OCI-LY3 (cell line): ENCODE results near the gene PTCD1.
"Not testable (repeated sequence)": the region's sequence is repeated elsewhere in the genome, so short reads cannot be mapped to it uniquely, and the experiment has no call there.

Experiments used
- EZH2phosphoT487 ChIP-seq: fragments of 200-600 bp; shearing (Covaris generic); IDR thresholded peaks from 2 replicates; pipeline ENCODE4 v1.6.1; 2018; ENCODE audit warnings: antibody characterized with exemption, mixed run types, low read depth
- TF ChIP-seq, protein P1 (sequence below): fragments of 200-600, 300-600 bp; sonication (generic); IDR thresholded peaks from 2 replicates; pipeline ENCODE4 v1.5.1; 2014; ENCODE audit warnings: antibody characterized with exemption, low read length, low read depth

DNA sequence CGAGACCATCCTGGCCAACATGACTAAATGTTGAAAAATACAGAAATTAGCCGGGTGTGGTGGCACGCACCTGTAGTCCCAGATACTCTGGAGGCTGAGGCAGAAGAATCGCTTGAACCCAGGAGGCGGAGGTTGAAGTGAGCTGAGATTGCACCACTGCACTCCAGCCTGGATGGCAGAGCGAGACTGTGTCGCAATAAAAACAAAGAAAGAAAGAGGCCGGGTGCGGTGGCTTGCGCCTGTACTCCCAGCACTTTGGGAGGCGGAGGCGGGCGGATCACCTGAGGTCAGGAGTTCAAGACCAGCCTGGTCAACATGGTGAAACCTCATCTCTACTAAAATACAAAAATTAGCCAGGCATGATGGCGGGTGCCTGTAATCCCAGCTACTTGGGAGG is 51.4 kb downstream of the PTCD1 start:
- TF ChIP-seq, protein P1, sequence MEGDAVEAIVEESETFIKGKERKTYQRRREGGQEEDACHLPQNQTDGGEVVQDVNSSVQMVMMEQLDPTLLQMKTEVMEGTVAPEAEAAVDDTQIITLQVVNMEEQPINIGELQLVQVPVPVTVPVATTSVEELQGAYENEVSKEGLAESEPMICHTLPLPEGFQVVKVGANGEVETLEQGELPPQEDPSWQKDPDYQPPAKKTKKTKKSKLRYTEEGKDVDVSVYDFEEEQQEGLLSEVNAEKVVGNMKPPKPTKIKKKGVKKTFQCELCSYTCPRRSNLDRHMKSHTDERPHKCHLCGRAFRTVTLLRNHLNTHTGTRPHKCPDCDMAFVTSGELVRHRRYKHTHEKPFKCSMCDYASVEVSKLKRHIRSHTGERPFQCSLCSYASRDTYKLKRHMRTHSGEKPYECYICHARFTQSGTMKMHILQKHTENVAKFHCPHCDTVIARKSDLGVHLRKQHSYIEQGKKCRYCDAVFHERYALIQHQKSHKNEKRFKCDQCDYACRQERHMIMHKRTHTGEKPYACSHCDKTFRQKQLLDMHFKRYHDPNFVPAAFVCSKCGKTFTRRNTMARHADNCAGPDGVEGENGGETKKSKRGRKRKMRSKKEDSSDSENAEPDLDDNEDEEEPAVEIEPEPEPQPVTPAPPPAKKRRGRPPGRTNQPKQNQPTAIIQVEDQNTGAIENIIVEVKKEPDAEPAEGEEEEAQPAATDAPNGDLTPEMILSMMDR, result not testable (repeated sequence)
- not testable (repeated sequence) for TF ChIP-seq EZH2phosphoT487
